ENCODE results near the gene LRRTM4.

GRCh38 chr2:77519164-77519887 is 2.9 kb downstream of the LRRTM4 start:
- TF ChIP-seq CTCF (IDR thresholded peaks at IDR 0.05) (no peak), EZH2 (IDR thresholded peaks at IDR 0.05; ENCODE audit: borderline replicate concordance, insufficient read depth, low read depth, low read length, poor library complexity, severe bottlenecking) (no peak)
